Keratinocyte (primary cell): ENCODE measurements around the gene ZNF423.

ENCODE experiments used
- EZH2 ChIP-seq: IDR thresholded peaks from one replicate; pipeline ENCODE4 v1.6.1; 2012; ENCODE audit warnings: inconsistent platforms, mild to moderate bottlenecking, low read length, moderate library complexity
- TF ChIP-seq, protein P1 (sequence below), 3 experiments: IDR thresholded peaks in 1 of 3; conservative IDR thresholded peaks in 1 of 3; optimal IDR thresholded peaks in 1 of 3; 2 replicates in 2 of 3; 3 replicates in 1 of 3; pipeline versions ENCODE3 to v1.5.1; 2011; ENCODE audit warnings: low read length in 3 of 3, mild to moderate bottlenecking in 3 of 3, moderate library complexity in 2 of 3, control low read depth in 1 of 3, inconsistent platforms in 1 of 3; ENCODE audit not compliant: insufficient read depth in 2 of 3; ENCODE audit errors: extremely low read depth in 1 of 3

DNA sequence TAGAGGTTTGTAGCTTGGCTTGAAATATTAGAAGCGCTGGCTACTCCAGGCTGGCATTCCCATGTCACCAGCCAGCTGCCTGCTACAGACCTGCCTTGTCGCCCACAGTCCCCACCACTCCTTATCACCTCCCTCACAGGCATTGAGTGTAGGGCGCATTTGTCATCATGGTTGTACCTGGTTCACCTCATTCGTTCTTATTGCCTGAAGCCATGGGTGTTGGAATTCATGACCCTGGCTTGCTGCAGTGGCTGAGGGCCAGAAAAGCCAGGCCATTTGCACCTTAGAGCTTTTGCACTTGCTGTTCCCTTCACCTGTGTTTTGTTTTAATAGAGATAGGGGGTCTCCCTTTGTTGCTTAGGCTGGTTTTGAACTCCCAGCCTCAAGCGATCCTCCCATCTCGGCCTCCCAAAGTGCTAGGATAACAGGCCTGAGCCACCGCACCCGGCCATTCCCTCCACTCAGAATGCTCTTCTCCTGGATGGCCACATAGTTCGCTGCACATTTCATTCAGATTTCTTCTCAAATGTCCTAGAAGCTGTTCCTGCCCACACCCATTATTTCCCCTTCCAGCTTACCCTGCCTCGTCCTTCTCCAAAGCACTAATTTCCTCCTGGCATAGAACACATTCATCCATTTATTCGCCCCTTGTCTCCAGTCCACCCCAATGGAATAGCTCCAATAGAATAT lies 384.7 kb downstream of the ZNF423 start:
- TF ChIP-seq, protein P1, sequence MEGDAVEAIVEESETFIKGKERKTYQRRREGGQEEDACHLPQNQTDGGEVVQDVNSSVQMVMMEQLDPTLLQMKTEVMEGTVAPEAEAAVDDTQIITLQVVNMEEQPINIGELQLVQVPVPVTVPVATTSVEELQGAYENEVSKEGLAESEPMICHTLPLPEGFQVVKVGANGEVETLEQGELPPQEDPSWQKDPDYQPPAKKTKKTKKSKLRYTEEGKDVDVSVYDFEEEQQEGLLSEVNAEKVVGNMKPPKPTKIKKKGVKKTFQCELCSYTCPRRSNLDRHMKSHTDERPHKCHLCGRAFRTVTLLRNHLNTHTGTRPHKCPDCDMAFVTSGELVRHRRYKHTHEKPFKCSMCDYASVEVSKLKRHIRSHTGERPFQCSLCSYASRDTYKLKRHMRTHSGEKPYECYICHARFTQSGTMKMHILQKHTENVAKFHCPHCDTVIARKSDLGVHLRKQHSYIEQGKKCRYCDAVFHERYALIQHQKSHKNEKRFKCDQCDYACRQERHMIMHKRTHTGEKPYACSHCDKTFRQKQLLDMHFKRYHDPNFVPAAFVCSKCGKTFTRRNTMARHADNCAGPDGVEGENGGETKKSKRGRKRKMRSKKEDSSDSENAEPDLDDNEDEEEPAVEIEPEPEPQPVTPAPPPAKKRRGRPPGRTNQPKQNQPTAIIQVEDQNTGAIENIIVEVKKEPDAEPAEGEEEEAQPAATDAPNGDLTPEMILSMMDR (optimal IDR thresholded peaks at IDR 0.05 in 1 of 3, IDR thresholded peaks at IDR 0.05 in 1 of 3, conservative IDR thresholded peaks at IDR 0.05 in 1 of 3; ENCODE audit: extremely low read depth in 1 of 3, insufficient read depth in 2 of 3, low read length in 3 of 3), result no peak
- no peak for TF ChIP-seq EZH2
